Endothelial cell of umbilical vein (primary cell): ENCODE measurements around the gene SEC22A.

Source experiments
- CTCF ChIP-seq, 2 donors: IDR thresholded peaks; 1 replicate in 1 of 2; 2 replicates in 1 of 2; pipeline ENCODE4 v1.5.1; 2011; ENCODE audit warnings: low read length in 2 of 2, mild to moderate bottlenecking in 2 of 2, moderate library complexity in 2 of 2, control low read depth in 1 of 2, inconsistent platforms in 1 of 2, low read depth in 1 of 2; ENCODE audit not compliant: insufficient read depth in 1 of 2; ENCODE audit errors: extremely low read depth in 1 of 2
- MAX ChIP-seq: IDR thresholded peaks from 2 replicates; pipeline ENCODE4 v1.6.1; 2011; ENCODE audit not compliant: insufficient read depth, insufficient read length
- POLR2A ChIP-seq: IDR thresholded peaks from 2 replicates; pipeline ENCODE4 v1.6.1; 2012; ENCODE audit warnings: low read depth, mild to moderate bottlenecking, control low read depth, low read length
- POLR2AphosphoS5 ChIP-seq: IDR thresholded peaks from 2 replicates; pipeline ENCODE4 v1.6.1; 2012; ENCODE audit warnings: low read depth, mild to moderate bottlenecking, control low read depth, low read length, moderate library complexity; ENCODE audit not compliant: insufficient read depth

DNA sequence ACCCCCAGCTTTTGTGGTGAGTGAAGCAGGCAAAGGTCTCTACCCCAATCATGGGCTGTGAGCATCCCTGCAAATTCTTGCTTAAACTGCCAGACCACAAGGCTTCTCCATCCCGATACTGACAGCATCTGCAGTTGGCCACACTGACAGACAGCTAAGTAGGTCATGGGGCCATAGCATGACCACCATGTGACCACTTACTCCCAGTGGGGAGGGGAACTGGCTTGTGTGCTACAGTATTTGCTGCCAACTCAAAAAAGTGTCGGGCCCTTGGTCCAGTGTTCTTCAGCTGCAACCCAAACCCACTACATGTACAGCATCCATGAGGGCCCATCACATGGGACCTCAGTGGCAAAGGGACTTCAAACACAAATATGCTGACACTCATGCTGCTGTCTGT, 103.4 kb downstream of the SEC22A start:
- TF ChIP-seq POLR2AphosphoS5 (no peak), CTCF (IDR thresholded peaks at IDR 0.05; ENCODE audit: extremely low read depth in 1 of 2, insufficient read depth in 1 of 2, low read depth in 1 of 2, low read length in 2 of 2) (no peak), POLR2A (no peak), MAX (no peak)
